H1 (cell line): Measurements from ENCODE around the gene C2CD4C. TPM values are rescaled to one million over a fixed set of nuclear protein-coding genes. Genes with fewer than 3 reads are reported as not detected.
"Not testable (repeated sequence)": the region's sequence is repeated elsewhere in the genome, so short reads cannot be mapped to it uniquely, and the experiment has no call there.

ENCODE experiments used
- CTCF ChIA-PET: fragments of 300-600 bp; sonication (Branson Sonifier 250); formaldehyde crosslinking; loops from one replicate; lab custom pipeline; 2021; ENCODE audit not compliant: partially characterized antibody; lab: Charles Lee
- POLR2A ChIA-PET: fragments of 300-600 bp; sonication (Branson Sonifier 250); formaldehyde crosslinking; loops from one replicate; lab custom pipeline; 2021; ENCODE audit warnings: inconsistent platforms; ENCODE audit not compliant: partially characterized antibody; lab: Charles Lee
- DNase-seq, 2 experiments: peaks; one replicate each; pipeline versions ENCODE4 v3.0.0 to v3.0.0-alpha.2; 2010 to 2022; ENCODE audit warnings: low spot score in 2 of 2, low read depth in 1 of 2, mixed read lengths in 1 of 2
- FAIRE-seq: peaks from 2 replicates; lab custom pipeline; 2011; peaks lifted over from hg19 to GRCh38; lab: Jason Lieb, UNC
- H2AFZ ChIP-seq: 2 replicates; pipeline ENCODE4 v1.8.1; 2012; ENCODE audit warnings: low read length, inconsistent platforms
- H2AK5ac ChIP-seq: 2 replicates; pipeline ENCODE4 v1.6.1; 2013; ENCODE audit warnings: low read depth, low read length
- H2BK120ac ChIP-seq: replicated peaks from 2 replicates; pipeline ENCODE3; 2013; ENCODE audit warnings: low read depth, low read length, inconsistent platforms
- H2BK12ac ChIP-seq: 2 replicates; pipeline ENCODE4 v1.6.1; 2013; ENCODE audit warnings: low read depth, low read length
- H2BK15ac ChIP-seq: 2 replicates; pipeline ENCODE4 v1.6.1; 2013; ENCODE audit warnings: low read length
- H2BK20ac ChIP-seq: 2 replicates; pipeline ENCODE4 v1.6.1; 2013; ENCODE audit warnings: low read length
- H2BK5ac ChIP-seq: 2 replicates; pipeline ENCODE4 v1.6.1; 2013; ENCODE audit warnings: low read depth, low read length
- H3K14ac ChIP-seq: 2 replicates; pipeline ENCODE4 v1.6.1; 2013; ENCODE audit warnings: inconsistent platforms; ENCODE audit not compliant: insufficient read length
- H3K18ac ChIP-seq: 2 replicates; pipeline ENCODE4 v1.6.1; 2013; ENCODE audit warnings: low read length; ENCODE audit errors: extremely low read depth
- H3K23ac ChIP-seq: 2 replicates; pipeline ENCODE4 v1.6.1; 2013; ENCODE audit warnings: inconsistent platforms; ENCODE audit not compliant: insufficient read length
- H3K23me2 ChIP-seq: 2 replicates; pipeline ENCODE4 v1.6.1; 2013; ENCODE audit warnings: low read depth, low read length
- H3K27ac ChIP-seq: 2 replicates; pipeline ENCODE4 v1.6.1; 2011; ENCODE audit warnings: low read depth, low read length, inconsistent platforms
- H3K27me3 ChIP-seq, 4 experiments: replicated peaks in 1 of 4; 1 replicate in 1 of 4; 2 replicates in 3 of 4; pipeline versions ENCODE4 v1.6.1 to v1.8.1; 2011 to 2013; ENCODE audit warnings: low read length in 3 of 4, mild to moderate bottlenecking in 3 of 4, inconsistent platforms in 2 of 4, mixed read lengths in 2 of 4, moderate library complexity in 1 of 4; ENCODE audit not compliant: control insufficient read depth in 3 of 4, insufficient read depth in 3 of 4; ENCODE audit errors: extremely low read depth in 1 of 4
- H3K36me3 ChIP-seq, 4 experiments: 2 replicates each; pipeline versions ENCODE4 v1.6.1 to v1.8.1; 2011 to 2013; ENCODE audit warnings: mild to moderate bottlenecking in 4 of 4, low read length in 3 of 4, moderate library complexity in 2 of 4, control low read depth in 1 of 4, inconsistent platforms in 1 of 4; ENCODE audit not compliant: insufficient read depth in 4 of 4, control insufficient read depth in 2 of 4
- H3K4ac ChIP-seq: replicated peaks from 2 replicates; pipeline ENCODE3; 2013; ENCODE audit warnings: low read length, low read depth, mixed read lengths, inconsistent platforms; ENCODE audit not compliant: insufficient read length
- H3K4me1 ChIP-seq, 4 experiments: replicated peaks in 1 of 4; 1 replicate in 1 of 4; 2 replicates in 3 of 4; pipeline versions ENCODE4 v1.6.1 to v1.8.1; 2011 to 2013; ENCODE audit warnings: low read length in 3 of 4, inconsistent platforms in 2 of 4, mixed read lengths in 1 of 4; ENCODE audit not compliant: insufficient read depth in 4 of 4, control insufficient read depth in 3 of 4
- H3K4me2 ChIP-seq, 2 experiments: 2 replicates each; pipeline versions ENCODE4 v1.6.1 to v1.8.1; 2011 to 2013; ENCODE audit warnings: low read depth in 2 of 2, low read length in 2 of 2, control low read depth in 1 of 2, inconsistent platforms in 1 of 2, mild to moderate bottlenecking in 1 of 2; ENCODE audit not compliant: insufficient read depth in 1 of 2
- H3K4me3 ChIP-seq, 4 experiments: fragments of 200-600, 300-600 bp in 1 of 4; sonication (generic), shearing (Covaris generic), sonication (Bioruptor Twin) in 1 of 4; 2 replicates each; pipeline versions ENCODE4 v1.5.1 to v1.8.1; 2011 to 2016; ENCODE audit warnings: low read length in 4 of 4, low read depth in 3 of 4, control low read depth in 2 of 4, inconsistent platforms in 2 of 4, mild to moderate bottlenecking in 2 of 4, mixed read lengths in 1 of 4, moderate library complexity in 1 of 4; ENCODE audit not compliant: insufficient read depth in 2 of 4; ENCODE audit errors: extremely low read depth in 1 of 4
- H3K56ac ChIP-seq: replicated peaks from 2 replicates; pipeline ENCODE3; 2013; ENCODE audit warnings: low read depth, mild to moderate bottlenecking, mixed read lengths, low read length, inconsistent platforms; ENCODE audit not compliant: insufficient read length
- H3K79me1 ChIP-seq: 2 replicates; pipeline ENCODE4 v1.6.1; 2013; ENCODE audit warnings: low read depth, low read length, control low read depth
- H3K79me2 ChIP-seq, 2 experiments: 2 replicates each; pipeline versions ENCODE4 v1.6.1 to v1.8.1; 2012 to 2013; ENCODE audit warnings: low read length in 2 of 2, mild to moderate bottlenecking in 2 of 2, inconsistent platforms in 1 of 2; ENCODE audit not compliant: insufficient read depth in 2 of 2, control insufficient read depth in 1 of 2
- H3K9ac ChIP-seq, 4 experiments: replicated peaks in 1 of 4; 1 replicate in 1 of 4; 2 replicates in 3 of 4; pipeline versions ENCODE4 v1.6.1 to v1.8.1; 2011 to 2013; ENCODE audit warnings: low read depth in 3 of 4, low read length in 3 of 4, control low read depth in 2 of 4, mild to moderate bottlenecking in 2 of 4, moderate library complexity in 2 of 4, inconsistent platforms in 1 of 4; ENCODE audit errors: extremely low read depth in 1 of 4
- H3K9me3 ChIP-seq, 2 experiments: 2 replicates each; pipeline versions ENCODE4 v1.6.1 to v1.8.1; 2012 to 2013; ENCODE audit warnings: mild to moderate bottlenecking in 2 of 2, moderate library complexity in 2 of 2, control low read depth in 1 of 2, inconsistent platforms in 1 of 2, low read depth in 1 of 2, low read length in 1 of 2, mixed read lengths in 1 of 2; ENCODE audit not compliant: insufficient read depth in 2 of 2
- H4K20me1 ChIP-seq, 2 experiments: replicated peaks in 1 of 2; 2 replicates each; pipeline versions ENCODE3 to v1.8.1; 2011 to 2013; ENCODE audit warnings: inconsistent platforms in 2 of 2, low read length in 2 of 2, mild to moderate bottlenecking in 1 of 2; ENCODE audit not compliant: insufficient read depth in 2 of 2, control insufficient read depth in 1 of 2
- H4K5ac ChIP-seq: 2 replicates; pipeline ENCODE4 v1.6.1; 2013; ENCODE audit warnings: low read length, low read depth, mixed read lengths, inconsistent platforms; ENCODE audit not compliant: insufficient read length
- H4K8ac ChIP-seq: 2 replicates; pipeline ENCODE4 v1.8.0; 2013; ENCODE audit warnings: mild to moderate bottlenecking, moderate library complexity, low read length, inconsistent platforms; ENCODE audit not compliant: insufficient read depth; ENCODE audit errors: extremely low read depth
- H4K91ac ChIP-seq: replicated peaks from 2 replicates; pipeline ENCODE3; 2013; ENCODE audit warnings: low read length, mixed read lengths, inconsistent platforms; ENCODE audit not compliant: insufficient read length
- WGBS, 2 experiments: shearing (Covaris generic) in 1 of 2; methylation state at CpG; one replicate each; pipeline versions ENCODE4 v1.1.6 to v1.1.7; 2013 to 2015; ENCODE audit warnings: low lambda C conversion rate in 2 of 2, mixed read lengths in 2 of 2, inconsistent platforms in 1 of 2, low coverage in 1 of 2, missing lambda C conversion rate in 1 of 2; ENCODE audit not compliant: insufficient replicate concordance in 2 of 2, insufficient coverage in 1 of 2, insufficient read length in 1 of 2; ENCODE audit errors: extremely low coverage in 1 of 2, missing lambda C conversion rate in 1 of 2; 5-methylcytosine and 5-hydroxymethylcytosine counted together
- polyA plus RNA-seq, 7 experiments: library from polyadenylated mRNA; depleted of rRNA in 3 of 7; stranded (reverse) in 5 of 7; unstranded in 2 of 7; fragments of >200 nt in 5 of 7; fragments of 200-250 nt in 2 of 7; gene quantifications; 1 replicate in 5 of 7; 2 replicates in 1 of 7; 4 replicates in 1 of 7; pipeline versions ENCODE4 v1.2.1 to v1.2.3, GENCODE V29; 2011 to 2013; ENCODE audit warnings: missing spikeins in 2 of 7, mixed read lengths in 2 of 7
- total RNA-seq: library from RNA; stranded (reverse); fragmentation: NEBNext Ultra II Directional; extraction: Animal tissue kit (Norgen Biotek cat#: 25700); gene quantifications from 2 replicates; pipeline ENCODE4 v1.2.1, GENCODE V29; 2021

C2CD4C gene
- total and polyA plus RNA-seq, 2 of the 8 experiments (the other 6 are each of a cell fraction or from before 2014, with no cell fraction given): 3.8 to 6.3 TPM

DNA sequence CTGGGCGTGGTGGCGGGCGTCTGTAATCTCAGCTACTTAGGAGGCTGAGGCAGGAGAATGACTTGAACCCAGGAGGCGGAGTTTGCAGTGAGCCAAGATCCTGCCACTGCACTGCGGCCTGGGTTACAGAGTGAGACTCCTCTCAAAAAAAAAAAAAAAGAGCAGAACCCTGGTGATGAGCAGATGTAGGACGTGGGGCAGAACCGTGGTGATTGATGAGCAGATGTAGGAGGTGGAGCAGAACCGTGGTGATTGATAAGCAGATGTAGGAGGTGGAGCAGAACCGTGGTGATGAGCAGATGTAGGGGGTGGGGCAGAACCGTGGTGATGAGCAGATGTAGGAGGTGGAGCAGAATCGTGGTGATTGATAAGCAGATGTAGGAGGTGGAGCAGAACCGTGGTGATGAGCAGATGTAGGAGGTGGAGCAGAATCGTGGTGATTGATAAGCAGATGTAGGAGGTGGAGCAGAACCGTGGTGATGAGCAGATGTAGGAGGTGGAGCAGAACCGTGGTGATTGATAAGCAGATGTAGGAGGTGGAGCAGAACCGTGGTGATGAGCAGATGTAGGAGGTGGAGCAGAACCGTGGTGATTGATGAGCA, 28.2 kb downstream of the C2CD4C start:
- not testable (repeated sequence) for H2BK5ac ChIP-seq, H3K4ac ChIP-seq, H3K79me2 ChIP-seq, H3K4me3 ChIP-seq, H2BK12ac ChIP-seq, H3K23ac ChIP-seq, H4K8ac ChIP-seq, H3K14ac ChIP-seq, H3K27me3 ChIP-seq, H2AFZ ChIP-seq, H4K5ac ChIP-seq, H2AK5ac ChIP-seq, H2BK20ac ChIP-seq, DNase-seq, H3K9me3 ChIP-seq, H3K36me3 ChIP-seq, H3K27ac ChIP-seq, H3K4me1 ChIP-seq, H2BK15ac ChIP-seq, H4K91ac ChIP-seq, FAIRE-seq, H3K79me1 ChIP-seq, H3K18ac ChIP-seq, H3K9ac ChIP-seq, H3K23me2 ChIP-seq, H3K56ac ChIP-seq, H2BK120ac ChIP-seq, H3K4me2 ChIP-seq, H4K20me1 ChIP-seq
- POLR2A ChIA-PET: interaction anchor here (1.2 kb wide), 1 partner anchor 20 kb away, joined by 3 read pairs; no protein-coding TSS in a partner anchor
- CTCF ChIA-PET: interaction anchor here (1.0 to 1.7 kb wide), 3 partner anchors 8 to 32 kb away, joined by 3 to 6 read pairs (median 3); no protein-coding TSS in a partner anchor
- WGBS, 2 experiments: 90% methylated on average over 6 of the region's 17 CpGs; no CpG with 5 or more reads in 1 of the 2 experiments
